AG09309 (cell line): ENCODE data around the gene GRIK3.

Experiments used
- DNase-seq: peaks from one replicate; pipeline ENCODE4 v3.0.0-alpha.2; 2010; ENCODE audit warnings: low read depth
- H3K4me3 ChIP-seq: 2 replicates; pipeline ENCODE4 v1.5.1; 2011; ENCODE audit warnings: mild to moderate bottlenecking, low read depth, low read length, moderate library complexity; ENCODE audit not compliant: control insufficient read depth
- CTCF ChIP-seq: IDR thresholded peaks from 2 replicates; pipeline ENCODE4 v1.5.1; 2011; ENCODE audit warnings: mild to moderate bottlenecking, low read depth, low read length, inconsistent platforms; ENCODE audit not compliant: insufficient read depth, control insufficient read depth; ENCODE audit errors: missing control alignments

The GRIK3 gene

DNA sequence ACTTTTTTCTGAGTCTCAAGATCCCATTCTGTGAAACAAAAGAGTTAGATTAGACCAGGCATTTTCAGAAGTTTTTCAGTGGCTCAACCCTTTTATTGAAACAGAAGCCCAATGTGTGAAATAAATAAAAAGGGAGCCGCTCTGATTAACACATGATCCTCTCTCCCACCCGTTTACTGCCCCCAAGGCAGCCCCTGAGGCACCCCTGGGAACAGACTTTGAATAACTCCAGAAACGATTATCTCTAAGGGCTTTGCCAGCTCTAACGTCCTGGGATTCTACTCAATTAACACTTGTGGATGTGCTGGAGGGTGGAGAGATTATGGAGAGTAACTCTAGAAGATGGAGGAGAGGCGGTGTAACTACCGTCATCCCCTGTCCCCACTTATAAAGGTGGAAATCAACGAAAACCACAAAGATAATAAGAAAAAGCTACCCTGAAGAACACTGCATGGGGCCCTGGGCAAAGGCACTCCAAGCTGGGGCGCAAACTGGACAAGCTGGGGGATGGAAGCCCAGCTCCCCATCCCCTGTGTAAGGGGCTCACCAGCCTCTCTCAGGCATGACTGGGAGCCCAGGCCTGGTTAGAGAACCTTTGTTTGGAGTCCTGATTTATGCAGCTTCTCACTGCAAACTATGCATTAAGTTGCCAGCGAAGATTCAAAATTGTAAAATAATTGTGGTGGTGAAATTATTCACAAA lies 39.0 kb upstream of the GRIK3 start:
- DNase-seq = no peak
- no peak overlapping the region for H3K4me3 ChIP-seq
- no peak for TF ChIP-seq CTCF

DNA sequence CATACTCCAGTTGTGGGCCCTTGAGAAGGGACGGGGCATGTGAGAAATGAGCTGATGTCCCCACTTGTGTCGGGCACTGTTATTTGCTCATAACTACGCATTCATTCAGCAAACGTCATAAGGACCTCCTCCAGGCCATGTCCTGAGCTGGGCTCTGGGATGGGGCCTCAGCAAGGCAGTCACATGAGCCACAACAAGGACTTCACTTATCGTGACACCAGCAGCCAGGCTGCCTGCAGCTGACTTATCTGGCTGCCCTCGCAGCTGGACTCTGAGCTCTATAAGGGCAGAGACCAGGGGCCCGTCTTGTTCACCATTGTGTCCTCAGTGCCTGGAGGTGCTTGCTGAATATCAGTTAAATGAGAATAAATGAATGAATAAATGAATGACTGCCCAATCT lies 37.5 kb upstream of the GRIK3 start:
- no peak for DNase-seq
- no peak for TF ChIP-seq CTCF
- no peak overlapping the region for H3K4me3 ChIP-seq

DNA sequence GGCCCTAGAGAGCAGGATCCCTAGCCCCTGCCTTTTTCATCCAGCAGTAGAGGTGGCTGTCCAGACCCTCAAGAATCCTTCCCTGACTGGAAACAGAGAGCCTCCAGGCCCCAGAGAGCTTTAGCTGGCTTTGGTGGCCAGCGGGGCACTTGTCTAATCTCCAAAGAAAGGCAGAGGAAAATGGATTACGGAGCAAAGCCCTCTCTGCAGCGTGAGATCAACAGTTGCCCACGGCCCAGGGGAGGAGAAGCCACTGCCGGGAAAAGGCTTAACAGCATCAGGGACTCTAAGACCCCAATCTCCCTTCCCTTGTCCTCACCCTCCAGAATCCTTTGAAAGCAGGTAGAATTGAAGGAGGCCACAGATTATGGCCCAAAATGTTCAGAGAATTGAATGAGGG lies 35.8 kb upstream of the GRIK3 start:
- no peak for DNase-seq
- TF ChIP-seq CTCF = no peak

GRCh38 chr1:37069406-37069805 lies 35.1 kb upstream of the GRIK3 start:
- DNase-seq = no peak
- no peak overlapping the region for H3K4me3 ChIP-seq
- TF ChIP-seq CTCF = no peak

More for the DNA sequence above, 35.8 kb upstream of the GRIK3 start:
- H3K4me3 ChIP-seq = no peak overlapping the region

GRCh38 chr1:37068897-37069296 lies 34.6 kb upstream of the GRIK3 start:
- no peak overlapping the region for H3K4me3 ChIP-seq
- no peak for DNase-seq
- TF ChIP-seq CTCF = no peak

- TF ChIP-seq CTCF = no peak
- DNase-seq = no peak
- no peak overlapping the region for H3K4me3 ChIP-seq
These were observed 33.9 kb upstream of the GRIK3 start for GRCh38 chr1:37068260-37068659.
